HG03060 (cell line): ENCODE measurements around the gene NRIP3.

Source experiments
- ATAC-seq: cut with Tn5 transposase; IDR thresholded peaks from one replicate; pipeline ENCODE4 v1.9.1; 2021; ENCODE audit warnings: low read depth, moderate number of reproducible peaks; ENCODE audit not compliant: unreplicated experiment

The NRIP3 gene

GRCh38 chr11:9003573-9004182 lies at the start of gene NRIP3:
Gene NRIP3 (minus strand): TSS chr11:9004001. CDS start chr11:9003935, 66 bp downstream.
- ATAC-seq, result no peak

GRCh38 chr11:9052316-9052715 lies 48.5 kb upstream of the NRIP3 start:
- ATAC-seq, result no peak

- no peak for ATAC-seq
Measured at GRCh38 chr11:9049959-9050358, 46.2 kb upstream of the NRIP3 start.

GRCh38 chr11:9047964-9048523 lies 44.2 kb upstream of the NRIP3 start:
- no peak for ATAC-seq

- ATAC-seq, result no peak
Measured at GRCh38 chr11:9046481-9046880, 42.7 kb upstream of the NRIP3 start.

- no peak for ATAC-seq
Measured at GRCh38 chr11:9042488-9042887, 38.7 kb upstream of the NRIP3 start.

- ATAC-seq, result no peak
Measured at GRCh38 chr11:9041747-9042146, 37.9 kb upstream of the NRIP3 start.

DNA sequence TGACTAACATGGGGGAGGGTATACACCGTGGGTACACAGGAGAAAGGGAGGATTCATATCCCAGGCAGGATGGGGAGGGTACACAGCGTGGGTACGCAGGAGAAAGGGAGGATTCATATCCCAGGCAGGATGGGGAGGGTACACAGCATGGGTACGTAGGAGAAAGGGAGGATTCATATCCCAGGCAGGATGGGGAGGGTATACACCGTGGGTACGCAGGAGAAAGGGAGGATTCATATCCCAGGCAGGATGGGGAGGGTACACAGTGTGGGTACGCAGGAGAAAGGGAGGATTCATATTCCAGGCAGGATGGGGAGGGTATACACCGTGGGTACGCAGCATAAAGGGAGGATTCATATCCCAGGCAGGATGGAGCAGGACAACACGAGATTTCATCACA lies 36.6 kb upstream of the NRIP3 start:
- ATAC-seq, result no peak

GRCh38 chr11:9039863-9040262 lies 36.1 kb upstream of the NRIP3 start:
- no peak for ATAC-seq

DNA sequence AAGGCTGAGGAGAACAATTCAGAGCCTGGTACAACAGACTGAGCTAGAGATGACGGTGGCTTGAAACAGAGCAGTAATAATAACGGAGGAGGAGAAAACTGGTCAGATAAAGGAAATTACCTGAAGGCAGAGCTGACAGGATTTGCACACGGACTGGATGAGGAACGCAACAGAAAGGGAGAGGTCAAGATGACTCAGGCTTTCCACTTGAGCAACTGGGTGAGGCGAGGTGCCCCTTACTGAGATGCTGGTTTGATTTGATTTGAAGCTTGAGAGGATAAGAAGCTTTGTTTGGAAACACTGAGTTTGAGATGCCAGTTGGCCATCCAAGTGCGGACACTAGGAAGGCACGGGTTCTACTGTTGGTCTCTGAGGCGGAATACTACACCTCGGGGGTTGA lies 35.4 kb upstream of the NRIP3 start:
- no peak for ATAC-seq

DNA sequence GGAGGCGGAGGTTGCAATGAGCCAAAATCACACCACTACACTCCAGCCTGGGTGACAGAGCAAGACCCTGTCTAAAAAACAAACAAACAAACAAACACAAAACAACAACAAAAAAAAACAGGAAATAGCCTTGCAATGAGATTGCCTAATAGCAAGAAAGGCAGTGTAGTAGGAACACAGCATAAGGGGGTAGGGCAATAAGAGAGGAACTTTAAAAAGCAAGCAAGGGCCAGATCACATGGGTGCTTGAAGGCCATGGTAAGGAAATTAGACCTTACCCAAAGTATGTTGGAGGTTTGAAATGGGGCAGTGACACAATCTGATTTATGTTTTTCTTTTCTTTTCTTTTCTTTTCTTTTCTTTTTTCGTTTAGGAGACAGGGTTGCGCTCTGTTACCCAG lies 34.7 kb upstream of the NRIP3 start:
- no peak for ATAC-seq

- no peak for ATAC-seq
Measured at GRCh38 chr11:9037963-9038362, 34.2 kb upstream of the NRIP3 start.

- no peak for ATAC-seq
Measured at GRCh38 chr11:9037046-9037780, 33.4 kb upstream of the NRIP3 start.

DNA sequence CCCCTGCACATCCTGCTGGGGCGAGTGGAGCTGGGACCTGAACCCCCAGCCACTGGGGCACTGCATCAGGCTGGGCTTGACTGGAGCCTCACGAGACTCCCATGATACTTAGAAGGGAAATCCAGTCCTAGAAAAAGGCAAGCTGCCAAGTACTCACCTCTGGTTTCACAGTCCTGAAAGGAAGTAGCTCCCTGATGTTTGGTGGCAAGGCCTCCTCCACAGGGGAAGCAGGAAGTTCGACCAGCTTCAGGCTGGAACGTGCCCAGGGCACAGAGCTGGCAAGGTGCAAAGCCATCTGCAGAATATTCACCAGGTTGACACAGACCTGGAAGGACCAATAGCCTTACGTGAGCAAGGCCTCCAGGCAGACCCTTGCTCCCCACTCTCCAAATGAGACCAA lies 26.8 kb upstream of the NRIP3 start:
- no peak for ATAC-seq

- ATAC-seq, result no peak
Measured at GRCh38 chr11:9029422-9029821, 25.6 kb upstream of the NRIP3 start.

DNA sequence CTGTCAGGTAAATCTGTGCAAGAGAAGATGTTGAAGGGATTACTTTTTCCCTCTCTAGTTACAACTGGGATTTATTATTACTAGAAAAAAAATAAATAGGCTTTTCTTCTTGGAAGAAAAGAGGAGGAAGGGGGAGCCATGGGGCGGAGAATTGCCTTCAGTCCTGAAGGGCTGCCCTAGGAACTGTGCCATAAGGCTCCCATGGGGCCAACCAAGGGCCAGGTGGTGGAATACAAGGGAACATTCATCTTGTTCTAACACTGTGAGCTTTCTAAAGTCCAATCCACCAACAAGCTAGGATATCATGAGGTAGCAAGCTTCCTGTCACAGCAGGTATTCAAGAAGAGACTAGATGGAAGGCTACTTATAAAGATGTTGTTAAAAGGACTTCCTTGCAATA lies 24.8 kb upstream of the NRIP3 start:
- no peak for ATAC-seq

GRCh38 chr11:9025101-9025850 lies 21.5 kb upstream of the NRIP3 start:
- no peak for ATAC-seq

DNA sequence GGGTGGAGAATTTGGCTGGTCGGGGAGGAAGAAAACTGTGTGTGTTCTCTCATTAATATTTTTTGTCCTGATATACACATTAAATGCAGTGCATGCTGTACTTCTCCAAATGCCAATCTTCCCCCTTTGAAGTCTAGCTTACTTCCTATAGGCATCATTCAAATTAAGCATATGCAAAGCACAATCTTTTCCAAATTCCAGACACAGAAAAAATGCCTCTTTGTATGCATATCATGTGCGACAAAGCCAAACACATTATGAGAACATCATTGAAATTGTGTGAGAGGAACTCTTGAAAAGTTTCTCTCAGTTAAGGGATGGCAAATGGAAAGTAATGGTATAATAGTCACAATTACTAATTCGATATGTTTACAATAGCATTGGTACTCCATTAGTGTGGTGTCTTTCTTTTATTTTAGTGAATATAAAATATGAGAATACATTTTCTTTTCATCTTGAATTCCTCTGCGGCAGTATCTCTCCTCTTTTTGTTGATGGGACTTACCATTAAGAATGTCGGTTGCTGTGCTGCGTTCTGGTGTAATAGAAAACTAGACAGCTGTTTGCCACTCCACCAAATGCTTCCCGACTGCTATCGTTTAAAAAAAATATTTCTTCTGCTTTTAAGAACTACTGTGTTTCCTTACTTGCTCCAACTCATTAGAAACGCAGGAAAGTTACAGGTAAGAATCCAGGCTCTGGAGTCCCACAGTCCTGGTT lies 19.3 kb upstream of the NRIP3 start:
- no peak for ATAC-seq

DNA sequence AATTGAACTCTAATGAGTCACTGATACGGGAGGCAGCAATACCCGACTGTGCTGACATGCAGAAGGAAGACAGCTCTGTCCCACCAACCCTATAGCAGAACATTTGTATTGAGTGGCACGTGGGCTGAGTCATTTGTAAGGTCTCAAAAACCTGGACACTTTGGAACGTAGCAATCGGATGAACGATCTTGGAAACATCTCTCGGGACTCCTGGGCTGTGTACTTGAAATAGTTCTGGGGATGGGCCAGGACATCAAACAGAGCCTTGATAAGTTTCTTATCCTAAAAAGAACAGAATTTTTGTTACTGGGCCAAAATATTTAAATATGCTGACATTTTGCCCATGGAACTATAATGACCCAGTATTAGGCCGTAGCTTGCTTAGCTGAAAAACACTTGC lies 17.1 kb upstream of the NRIP3 start:
- ATAC-seq, result no peak

DNA sequence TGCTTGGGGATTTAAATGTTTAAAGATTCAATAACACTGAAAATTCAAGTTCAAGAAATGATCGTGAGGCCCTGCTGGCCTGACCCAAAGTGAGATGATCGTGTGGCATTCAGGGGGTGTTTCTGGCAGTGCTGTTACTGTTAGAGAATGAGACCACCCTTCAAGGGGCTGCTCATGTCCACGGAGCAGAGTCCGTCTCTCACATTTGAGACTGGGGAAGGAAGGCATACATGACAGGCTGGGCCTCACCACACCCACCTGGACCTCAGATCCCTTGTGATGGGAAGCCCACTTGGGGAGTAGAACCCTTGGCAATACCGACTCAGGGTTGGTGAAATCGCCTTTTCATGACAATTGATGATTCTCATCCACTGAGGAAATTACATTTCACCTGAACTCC lies 16.1 kb upstream of the NRIP3 start:
- ATAC-seq, result no peak

DNA sequence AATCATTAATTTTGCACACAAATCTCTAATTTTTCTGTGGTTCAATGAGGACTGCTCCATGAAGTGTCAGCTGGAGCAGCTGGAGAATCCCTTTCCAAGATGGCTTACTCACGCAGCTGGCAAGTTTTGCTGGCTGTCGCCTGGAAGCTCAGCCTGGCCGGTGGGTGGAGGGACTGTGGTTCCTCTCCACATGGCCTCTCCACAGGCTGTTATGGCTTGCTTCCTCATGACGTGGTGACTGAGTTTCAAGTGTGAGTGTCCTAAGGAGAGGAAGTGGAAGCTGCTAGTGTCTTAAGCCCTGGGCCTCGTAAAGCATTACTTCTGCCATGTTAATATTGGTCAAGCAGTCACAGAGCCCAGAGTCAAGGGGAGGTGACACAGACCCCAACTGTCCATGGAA lies 14.0 kb upstream of the NRIP3 start:
- ATAC-seq, result no peak
